Osteoblast (primary cell): ENCODE results near the gene GINS3. TPM values are rescaled to one million over a fixed set of nuclear protein-coding genes. Genes with fewer than 3 reads are reported as not detected.

Experiments
- DNase-seq: peaks from one replicate; pipeline ENCODE4 v3.0.0; 2011; ENCODE audit warnings: low spot score, mixed read lengths; ENCODE audit not compliant: insufficient read length; ENCODE audit errors: missing footprints
- H2AFZ ChIP-seq: 2 replicates; pipeline ENCODE4 v1.6.0; 2011; ENCODE audit warnings: mild to moderate bottlenecking, low read length
- H3K27ac ChIP-seq: 2 replicates; pipeline ENCODE4 v1.5.1; 2011; ENCODE audit warnings: mild to moderate bottlenecking, low read depth, low read length, moderate library complexity
- H3K27me3 ChIP-seq: 2 replicates; pipeline ENCODE4 v1.6.0; 2012; ENCODE audit warnings: mild to moderate bottlenecking, control low read depth, inconsistent platforms, low read length, moderate library complexity; ENCODE audit not compliant: insufficient read depth
- H3K36me3 ChIP-seq: 2 replicates; pipeline ENCODE4 v1.5.1; 2011; ENCODE audit warnings: mild to moderate bottlenecking, low read length, control low read depth, moderate library complexity; ENCODE audit not compliant: insufficient read depth
- H3K4me1 ChIP-seq: 2 replicates; pipeline ENCODE4 v1.5.1; 2011; ENCODE audit warnings: mild to moderate bottlenecking, low read length, control low read depth, moderate library complexity; ENCODE audit not compliant: insufficient read depth
- H3K4me2 ChIP-seq: 2 replicates; pipeline ENCODE4 v1.6.0; 2011; ENCODE audit warnings: mild to moderate bottlenecking, low read length; ENCODE audit not compliant: insufficient read depth
- H3K4me3 ChIP-seq: fragments of 200-600 bp; sonication (generic); 3 replicates; pipeline ENCODE4 v1.5.1; 2012; ENCODE audit warnings: mild to moderate bottlenecking, low read length, inconsistent platforms; ENCODE audit not compliant: insufficient read depth
- H3K79me2 ChIP-seq: 2 replicates; pipeline ENCODE4 v1.6.0; 2012; ENCODE audit warnings: mild to moderate bottlenecking, low read length, control low read depth, inconsistent platforms; ENCODE audit not compliant: insufficient read depth
- H3K9me3 ChIP-seq: 2 replicates; pipeline ENCODE4 v1.5.1; 2011; ENCODE audit warnings: low read depth, low read length, control low read depth
- H4K20me1 ChIP-seq: 2 replicates; pipeline ENCODE4 v1.6.0; 2012; ENCODE audit warnings: mild to moderate bottlenecking, low read length, control low read depth; ENCODE audit not compliant: insufficient read depth
- total RNA-seq: library from RNA; depleted of rRNA; stranded (reverse); fragments of >200 nt; gene quantifications from 2 replicates; pipeline ENCODE4 v1.2.3, GENCODE V29; 2012
- TF ChIP-seq, protein P1 (sequence below): IDR thresholded peaks from 2 replicates; pipeline ENCODE4 v1.5.1; 2011; ENCODE audit warnings: mild to moderate bottlenecking, low read depth, low read length, moderate library complexity; ENCODE audit errors: extremely low read depth

The GINS3 gene
- total RNA-seq, 1 donor: 1.1 TPM

DNA sequence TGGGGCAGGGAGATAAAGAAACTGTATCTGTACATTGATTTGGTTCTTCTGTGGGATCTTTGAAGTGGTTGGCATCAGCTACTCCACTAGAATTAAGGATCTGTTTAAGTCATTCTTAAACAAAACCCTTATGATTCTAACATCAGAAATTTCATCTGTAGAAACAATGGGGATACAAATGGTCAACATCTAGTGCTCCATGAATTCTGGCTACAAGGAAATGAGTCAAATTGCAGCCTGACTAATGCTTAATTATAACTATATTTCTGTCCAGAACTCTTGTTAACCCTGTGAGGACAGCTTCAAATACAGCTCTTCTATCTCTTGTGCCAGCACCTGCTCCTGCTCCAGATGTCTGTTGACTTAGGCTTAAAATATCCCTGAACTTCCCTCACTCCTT, 13.9 kb upstream of the GINS3 start:
- Histone ChIP-seq H3K9me3 (no peaks in the 10 kb centered on the region), H3K36me3 (no peaks in the 10 kb centered on the region), H3K27me3 (peaks cover 3% of the 10 kb centered on the region), H3K4me3 (no peak overlapping the region), H3K79me2 (no peaks in the 10 kb centered on the region), H2AFZ (no peak overlapping the region), H4K20me1 (no peaks in the 10 kb centered on the region), H3K4me1 (no peaks in the 10 kb centered on the region), H3K4me2 (no peak overlapping the region), H3K27ac (no peak overlapping the region)
- DNase-seq: no peak
- TF ChIP-seq, protein P1, sequence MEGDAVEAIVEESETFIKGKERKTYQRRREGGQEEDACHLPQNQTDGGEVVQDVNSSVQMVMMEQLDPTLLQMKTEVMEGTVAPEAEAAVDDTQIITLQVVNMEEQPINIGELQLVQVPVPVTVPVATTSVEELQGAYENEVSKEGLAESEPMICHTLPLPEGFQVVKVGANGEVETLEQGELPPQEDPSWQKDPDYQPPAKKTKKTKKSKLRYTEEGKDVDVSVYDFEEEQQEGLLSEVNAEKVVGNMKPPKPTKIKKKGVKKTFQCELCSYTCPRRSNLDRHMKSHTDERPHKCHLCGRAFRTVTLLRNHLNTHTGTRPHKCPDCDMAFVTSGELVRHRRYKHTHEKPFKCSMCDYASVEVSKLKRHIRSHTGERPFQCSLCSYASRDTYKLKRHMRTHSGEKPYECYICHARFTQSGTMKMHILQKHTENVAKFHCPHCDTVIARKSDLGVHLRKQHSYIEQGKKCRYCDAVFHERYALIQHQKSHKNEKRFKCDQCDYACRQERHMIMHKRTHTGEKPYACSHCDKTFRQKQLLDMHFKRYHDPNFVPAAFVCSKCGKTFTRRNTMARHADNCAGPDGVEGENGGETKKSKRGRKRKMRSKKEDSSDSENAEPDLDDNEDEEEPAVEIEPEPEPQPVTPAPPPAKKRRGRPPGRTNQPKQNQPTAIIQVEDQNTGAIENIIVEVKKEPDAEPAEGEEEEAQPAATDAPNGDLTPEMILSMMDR: no peak

DNA sequence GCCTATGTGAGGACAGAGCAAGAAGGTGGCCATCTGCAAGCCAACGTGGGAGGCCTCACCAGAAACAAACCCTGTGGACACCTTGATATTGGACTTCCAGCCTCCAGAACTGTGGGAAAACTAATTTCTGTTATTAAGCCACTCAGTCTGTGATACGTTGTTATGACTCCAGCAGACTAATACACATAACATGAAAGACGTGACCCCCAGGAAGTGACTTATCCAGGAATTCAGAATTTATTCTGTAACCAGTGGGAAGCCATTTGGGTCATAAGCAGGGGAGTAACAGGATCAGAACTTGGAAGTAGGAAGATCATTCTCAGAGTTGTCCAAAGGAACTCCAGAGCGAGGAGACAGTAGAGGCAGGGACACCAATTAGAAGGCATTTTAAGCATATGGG, 12.5 kb upstream of the GINS3 start:
- Histone ChIP-seq H3K4me2 (no peak overlapping the region), H3K27ac (no peak overlapping the region), H3K4me1 (no peaks in the 10 kb centered on the region), H3K4me3 (no peak overlapping the region), H2AFZ (no peak overlapping the region), H3K36me3 (no peaks in the 10 kb centered on the region), H4K20me1 (no peaks in the 10 kb centered on the region), H3K9me3 (no peaks in the 10 kb centered on the region), H3K27me3 (peaks cover 3% of the 10 kb centered on the region), H3K79me2 (no peaks in the 10 kb centered on the region)
- DNase-seq: no peak
- TF ChIP-seq, protein P1: no peak

DNA sequence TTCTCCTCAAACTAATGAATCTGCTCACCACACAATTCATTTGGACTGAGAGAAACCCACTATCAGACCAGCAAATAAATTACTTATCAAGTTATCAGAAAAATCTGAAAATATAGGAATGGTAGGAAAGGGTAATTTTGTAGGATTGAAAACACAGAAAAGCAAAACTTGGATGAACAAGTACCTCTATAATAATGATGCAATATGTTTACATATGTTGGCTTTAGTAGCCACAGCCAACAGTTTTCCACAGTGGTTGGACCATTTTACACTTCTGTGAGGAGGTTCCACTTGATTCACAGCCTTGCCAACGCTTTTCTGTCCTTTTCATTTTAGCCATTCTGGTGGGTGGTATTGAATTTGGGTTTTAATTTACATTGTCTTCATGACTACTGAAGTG, 10.6 kb upstream of the GINS3 start:
- no peak overlapping the region for H2AFZ ChIP-seq
- peaks cover 3% of the 10 kb centered on the region for H3K27me3 ChIP-seq
- DNase-seq: no peak
- H4K20me1 ChIP-seq: no peaks in the 10 kb centered on the region
- no peak overlapping the region for H3K4me2 ChIP-seq
- H3K4me1 ChIP-seq: no peaks in the 10 kb centered on the region
- H3K79me2 ChIP-seq: no peaks in the 10 kb centered on the region
- no peak overlapping the region for H3K4me3 ChIP-seq
- no peak overlapping the region for H3K27ac ChIP-seq
- TF ChIP-seq, protein P1: no peak
- H3K9me3 ChIP-seq: no peaks in the 10 kb centered on the region
- no peaks in the 10 kb centered on the region for H3K36me3 ChIP-seq

DNA sequence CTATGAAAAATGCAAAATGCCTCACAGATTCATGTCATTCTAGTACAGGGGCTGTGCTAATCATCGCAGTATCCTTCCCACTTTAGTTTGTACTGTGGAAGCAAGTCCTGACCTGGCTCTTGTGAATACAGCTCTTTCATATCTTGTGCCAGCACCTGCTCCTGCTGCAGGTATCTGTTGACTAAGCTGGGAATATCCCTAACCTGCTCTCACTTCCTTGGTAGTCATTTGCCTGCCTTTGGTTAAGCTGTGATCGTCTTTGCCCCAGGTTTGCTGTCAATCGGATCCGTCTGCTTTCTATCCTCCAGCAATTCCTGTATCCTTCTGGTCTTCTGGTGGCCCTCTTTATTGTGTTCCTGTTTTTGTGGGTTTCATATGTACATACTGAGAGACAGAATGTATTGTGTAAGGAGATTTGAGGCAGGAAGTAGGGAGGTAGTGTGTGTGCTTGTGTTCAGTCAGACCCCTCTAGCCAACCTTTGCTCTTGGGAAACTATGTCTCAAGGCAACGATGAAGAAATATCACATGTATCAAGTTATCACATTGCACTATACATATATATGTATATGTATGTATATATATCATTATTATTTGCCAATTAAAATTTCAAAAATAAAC, 7.7 kb upstream of the GINS3 start:
- H3K27me3 ChIP-seq: peaks cover 14% of the 10 kb centered on the region
- H3K4me1 ChIP-seq: no peaks in the 10 kb centered on the region
- H3K4me2 ChIP-seq: no peak overlapping the region
- H3K27ac ChIP-seq: no peak overlapping the region
- H3K79me2 ChIP-seq: no peaks in the 10 kb centered on the region
- H4K20me1 ChIP-seq: no peaks in the 10 kb centered on the region
- H2AFZ ChIP-seq: no peak overlapping the region
- no peaks in the 10 kb centered on the region for H3K36me3 ChIP-seq
- DNase-seq: no peak
- TF ChIP-seq, protein P1: no peak
- no peak overlapping the region for H3K4me3 ChIP-seq
- no peaks in the 10 kb centered on the region for H3K9me3 ChIP-seq
